ENCODE data around the gene CEBPE. TPM values are rescaled to one million over a fixed set of nuclear protein-coding genes. Genes with fewer than 3 reads are reported as not detected.

CEBPE gene
- total RNA-seq, 2 donors from 2014 or later, result not detected

GRCh38 chr14:23105348-23105824, 13.7 kb downstream of the CEBPE start:
- Histone ChIP-seq H3K27me3 (no peaks in the 10 kb centered on the region), H3K36me3 (no peaks in the 10 kb centered on the region), H3K9me3 (no peaks in the 10 kb centered on the region), H3K4me1 (no peaks in the 10 kb centered on the region), H3K27ac (no peak overlapping the region), H3K9ac (ENCODE audit: low read depth in 2 of 2, low read length in 2 of 2) (no peak overlapping the region), H3K4me3 (no peak overlapping the region)
- no peak for TF ChIP-seq CTCF (IDR thresholded peaks at IDR 0.05)
- intact Hi-C loops (cut with DNase I), result no loop called here
- DNase-seq, result no peak

- Histone ChIP-seq H3K4me3 (no peak within 1 kb of the TSS), H3K27me3 (no peaks in the 10 kb centered on the region), H3K36me3 (no peaks in the 10 kb centered on the region), H3K9me3 (no peaks in the 10 kb centered on the region), H3K4me1 (no peaks in the 10 kb centered on the region), H3K9ac (ENCODE audit: low read depth in 2 of 2, low read length in 2 of 2) (no peak within 1 kb of the TSS), H3K27ac (no peak within 1 kb of the TSS)
- intact Hi-C loops (cut with DNase I), result no loop called here
- DNase-seq, result no peak
- TF ChIP-seq CTCF (IDR thresholded peaks at IDR 0.05), result no peak
Measured at GRCh38 chr14:23104591-23105347, 14.3 kb downstream of the CEBPE start, which contains the start of gene CIROP. Gene CIROP, minus strand, starts transcription at chr14:23104989. Its CDS starts 69 bp downstream, at chr14:23104920.

GRCh38 chr14:23104070-23104590, 14.9 kb downstream of the CEBPE start:
- H3K4me3 ChIP-seq, result no peak overlapping the region

GRCh38 chr14:23103581-23103980, 15.5 kb downstream of the CEBPE start:
- Histone ChIP-seq H3K9me3 (no peaks in the 10 kb centered on the region), H3K9ac (ENCODE audit: low read depth in 2 of 2, low read length in 2 of 2) (no peak overlapping the region), H3K27ac (no peak overlapping the region), H3K4me1 (no peaks in the 10 kb centered on the region), H3K4me3 (no peak overlapping the region), H3K36me3 (no peaks in the 10 kb centered on the region), H3K27me3 (no peaks in the 10 kb centered on the region)
- TF ChIP-seq CTCF (IDR thresholded peaks at IDR 0.05), result no peak
- DNase-seq, result no peak
- intact Hi-C loops (cut with DNase I), result no loop called here

More at GRCh38 chr14:23104070-23104590, 14.9 kb downstream of the CEBPE start:
- Histone ChIP-seq H3K9ac (ENCODE audit: low read depth in 2 of 2, low read length in 2 of 2) (no peak overlapping the region), H3K36me3 (no peaks in the 10 kb centered on the region), H3K27ac (no peak overlapping the region), H3K9me3 (no peaks in the 10 kb centered on the region), H3K4me1 (no peaks in the 10 kb centered on the region), H3K27me3 (no peaks in the 10 kb centered on the region)
- intact Hi-C loops (cut with DNase I), result no loop called here
- DNase-seq, result no peak
- TF ChIP-seq CTCF (IDR thresholded peaks at IDR 0.05), result no peak

GRCh38 chr14:23102801-23103200, 16.3 kb downstream of the CEBPE start:
- H3K36me3 ChIP-seq, result no peaks in the 10 kb centered on the region
- H3K4me1 ChIP-seq, result no peaks in the 10 kb centered on the region
- TF ChIP-seq CTCF (IDR thresholded peaks at IDR 0.05), result no peak
- H3K9me3 ChIP-seq, result no peaks in the 10 kb centered on the region
- no peak for DNase-seq
- H3K27me3 ChIP-seq, result no peaks in the 10 kb centered on the region
- no peak overlapping the region for H3K9ac ChIP-seq (ENCODE audit: low read depth in 2 of 2, low read length in 2 of 2)
- no peak overlapping the region for H3K4me3 ChIP-seq
- intact Hi-C loops (cut with DNase I), result no loop called here
- H3K27ac ChIP-seq, result no peak overlapping the region

All from colonic mucosa (tissue), 4 donors.